ENCODE results near the gene SALL1. TPM values are rescaled to one million over a fixed set of nuclear protein-coding genes. Genes with fewer than 3 reads are reported as not detected.

Gene SALL1
- total RNA-seq, 1 donor from 2014 or later: 25.2 TPM

GRCh38 chr16:51157698-51158097 is 6.6 kb upstream of the SALL1 start:
- DNase-seq (ENCODE audit: low read depth): peak; percentile 65

- peak; percentile 60 for DNase-seq (ENCODE audit: low read depth)
Observed at GRCh38 chr16:51156807-51157200, 5.7 kb upstream of the SALL1 start.

- DNase-seq (ENCODE audit: low read depth): no peak
Observed at GRCh38 chr16:51155820-51156806, 5.0 kb upstream of the SALL1 start.

- DNase-seq (ENCODE audit: low read depth): peak; percentile 56
Observed at GRCh38 chr16:51155199-51155607, 4.1 kb upstream of the SALL1 start.

- DNase-seq (ENCODE audit: low read depth): peak; percentile 55
Observed at GRCh38 chr16:51154271-51155171, 3.5 kb upstream of the SALL1 start.

- no peak for DNase-seq (ENCODE audit: low read depth)
Observed at GRCh38 chr16:51153577-51154031, 2.5 kb upstream of the SALL1 start.

GRCh38 chr16:51152691-51153576 is 1.9 kb upstream of the SALL1 start:
- no peak for DNase-seq (ENCODE audit: low read depth)

GRCh38 chr16:51151961-51152663 is 1.0 kb upstream of the SALL1 start:
- DNase-seq (ENCODE audit: low read depth): peak; percentile 85

- peak; percentile 73 for DNase-seq (ENCODE audit: low read depth)
Observed at GRCh38 chr16:51151435-51151960, 428 bp upstream of the SALL1 start.

GRCh38 chr16:51150165-51150887 is 744 bp downstream of the SALL1 start:
- DNase-seq (ENCODE audit: low read depth): no peak

GRCh38 chr16:51149721-51150164 is 1.3 kb downstream of the SALL1 start:
- no peak for DNase-seq (ENCODE audit: low read depth)

- DNase-seq (ENCODE audit: low read depth): no peak
Observed at GRCh38 chr16:51149251-51149661, 1.8 kb downstream of the SALL1 start.

- peak; percentile 74 for DNase-seq (ENCODE audit: low read depth)
Observed at GRCh38 chr16:51148678-51149228, 2.3 kb downstream of the SALL1 start.

- DNase-seq (ENCODE audit: low read depth): no peak
Observed at GRCh38 chr16:51147776-51148677, 3.0 kb downstream of the SALL1 start.

- DNase-seq (ENCODE audit: low read depth): peak; percentile 70
Observed at GRCh38 chr16:51146256-51146924, 4.7 kb downstream of the SALL1 start.

- DNase-seq (ENCODE audit: low read depth): no peak
Observed at GRCh38 chr16:51144203-51144602, 6.9 kb downstream of the SALL1 start.

- DNase-seq (ENCODE audit: low read depth): no peak
Observed at GRCh38 chr16:51143196-51143977, 7.7 kb downstream of the SALL1 start.
